SKM-1 treated with dmso at 0.1 percent for 144 hours (cell line): ENCODE results near the gene CPLX3.
A peak's percentile ranks its signal among the peaks of the same experiment; 100 is the strongest.

Source experiments
- DNase-seq: peaks from one replicate; lab custom pipeline; 2025; ENCODE audit not compliant: unreplicated experiment; lab: John Stamatoyannopoulos, UW

CPLX3 gene

GRCh38 chr15:74802290-74802689 is 24.1 kb upstream of the CPLX3 start:
- DNase-seq: no peak

- DNase-seq: no peak
Measured at GRCh38 chr15:74802862-74803447, 23.5 kb upstream of the CPLX3 start.

- no peak for DNase-seq
Measured at GRCh38 chr15:74804935-74805334, 21.5 kb upstream of the CPLX3 start.

- DNase-seq: no peak
Measured at GRCh38 chr15:74807282-74807681, 19.1 kb upstream of the CPLX3 start.

- no peak for DNase-seq
Measured at GRCh38 chr15:74808078-74808839, 18.2 kb upstream of the CPLX3 start.

- no peak for DNase-seq
Measured at GRCh38 chr15:74808840-74809229, 17.6 kb upstream of the CPLX3 start.

GRCh38 chr15:74809242-74809641 is 17.2 kb upstream of the CPLX3 start:
- no peak for DNase-seq

GRCh38 chr15:74809956-74810355 is 16.5 kb upstream of the CPLX3 start:
- no peak for DNase-seq

- no peak for DNase-seq
Measured at GRCh38 chr15:74812533-74812932, 13.9 kb upstream of the CPLX3 start, which contains the start of gene LMAN1L. LMAN1L (plus strand) TSS chr15:74812835; CDS start chr15:74812855, 20 bp downstream.

GRCh38 chr15:74815121-74815934 is 11.1 kb upstream of the CPLX3 start:
- DNase-seq: peak; percentile 14

GRCh38 chr15:74815961-74816360 is 10.5 kb upstream of the CPLX3 start:
- DNase-seq: no peak

GRCh38 chr15:74816624-74817369 is 9.6 kb upstream of the CPLX3 start:
- DNase-seq: no peak

GRCh38 chr15:74817370-74817737 is 9.1 kb upstream of the CPLX3 start:
- no peak for DNase-seq

- no peak for DNase-seq
Measured at GRCh38 chr15:74820056-74820455, 6.4 kb upstream of the CPLX3 start.

- no peak for DNase-seq
Measured at GRCh38 chr15:74821091-74821789, 5.2 kb upstream of the CPLX3 start.

- DNase-seq: no peak
Measured at GRCh38 chr15:74821790-74822158, 4.7 kb upstream of the CPLX3 start.

GRCh38 chr15:74822233-74822632 is 4.2 kb upstream of the CPLX3 start:
- DNase-seq: no peak

- DNase-seq: no peak
Measured at GRCh38 chr15:74823324-74823723, 3.1 kb upstream of the CPLX3 start.

- no peak for DNase-seq
Measured at GRCh38 chr15:74824976-74825375, 1.5 kb upstream of the CPLX3 start.

GRCh38 chr15:74825866-74826265 is 561 bp upstream of the CPLX3 start:
- DNase-seq: no peak

- DNase-seq: no peak
Measured at GRCh38 chr15:74826921-74827320, 494 bp downstream of the CPLX3 start.
